Fibroblast of skin of right quadriceps (primary cell): Measurements from ENCODE around the gene C1QTNF9B.
A peak's percentile ranks its signal among the peaks of the same experiment; 100 is the strongest.

Experiments
- DNase-seq: peaks from one replicate; pipeline ENCODE4 v3.0.0-alpha.2; 2013

The C1QTNF9B gene

DNA sequence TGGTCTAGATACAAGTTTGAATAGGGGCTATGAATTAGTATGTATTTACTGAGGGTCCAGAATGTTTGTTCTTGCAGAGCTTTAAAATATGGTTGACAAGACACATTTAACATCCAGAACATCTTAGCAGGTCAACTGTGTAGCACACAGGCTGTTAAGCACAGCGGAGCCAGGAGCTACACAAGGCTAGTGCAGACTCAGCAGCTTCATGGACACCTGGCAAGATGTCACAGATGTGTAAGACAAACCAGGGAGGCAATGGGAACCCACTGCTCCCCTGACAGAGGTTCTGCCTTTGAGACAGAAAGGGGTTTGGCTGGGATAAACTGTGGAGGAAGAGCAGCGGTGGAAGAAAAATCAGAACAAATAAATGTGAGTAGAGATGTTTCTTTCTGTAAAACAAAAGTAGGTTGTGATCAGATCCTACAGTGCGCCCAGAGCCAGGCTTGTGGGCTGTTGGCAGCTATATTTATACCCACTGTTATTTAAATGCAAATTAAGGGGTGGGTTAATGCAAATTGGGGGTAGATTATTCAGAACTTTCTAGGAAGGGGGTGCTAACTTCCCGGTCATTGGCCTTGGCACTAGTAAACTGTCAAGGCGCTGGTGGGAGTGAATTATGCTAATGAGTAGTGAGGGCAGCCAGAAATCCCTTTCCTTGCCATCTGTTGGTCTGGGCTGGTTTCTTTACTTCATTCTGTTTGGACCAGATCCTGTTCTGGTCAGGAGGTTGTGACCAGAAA is 41.1 kb downstream of the C1QTNF9B start:
- no peak for DNase-seq

DNA sequence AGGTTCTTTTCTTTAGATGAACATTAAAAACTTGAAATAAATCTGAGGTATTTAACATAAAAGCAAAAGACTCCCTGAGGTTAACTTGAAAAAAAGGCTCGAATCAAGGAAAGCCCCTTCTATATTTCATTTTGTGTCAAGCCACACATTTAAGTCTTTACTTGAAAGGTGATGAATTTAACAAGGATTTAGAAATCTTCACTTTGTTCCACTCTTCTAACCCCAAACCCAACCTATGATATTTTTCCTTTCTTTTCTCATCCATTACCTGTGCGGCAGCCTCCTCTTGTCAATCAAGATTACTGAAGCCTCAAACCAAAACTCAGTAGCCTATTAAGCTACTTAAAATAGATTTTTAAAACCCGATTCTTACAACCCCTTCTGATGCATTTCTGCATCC is 41.9 kb downstream of the C1QTNF9B start:
- DNase-seq, result no peak

DNA sequence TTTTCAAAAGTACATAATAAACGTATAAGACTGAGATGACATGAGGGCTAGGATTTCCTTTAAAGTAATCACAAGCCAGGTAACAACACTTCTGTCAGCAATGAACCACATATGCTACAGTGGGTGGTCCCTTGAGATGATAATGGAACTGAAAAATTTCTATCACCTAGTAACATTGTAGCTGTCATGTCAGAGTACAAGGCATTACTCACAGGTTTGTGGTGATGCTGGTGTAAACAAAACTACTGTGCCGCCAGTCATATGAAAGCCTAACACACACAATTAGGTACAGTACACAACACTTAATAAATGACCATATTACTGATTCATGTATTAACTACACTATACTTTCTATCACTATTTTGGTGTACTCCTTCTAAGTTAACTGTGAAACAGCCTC is 45.0 kb downstream of the C1QTNF9B start:
- no peak for DNase-seq

DNA sequence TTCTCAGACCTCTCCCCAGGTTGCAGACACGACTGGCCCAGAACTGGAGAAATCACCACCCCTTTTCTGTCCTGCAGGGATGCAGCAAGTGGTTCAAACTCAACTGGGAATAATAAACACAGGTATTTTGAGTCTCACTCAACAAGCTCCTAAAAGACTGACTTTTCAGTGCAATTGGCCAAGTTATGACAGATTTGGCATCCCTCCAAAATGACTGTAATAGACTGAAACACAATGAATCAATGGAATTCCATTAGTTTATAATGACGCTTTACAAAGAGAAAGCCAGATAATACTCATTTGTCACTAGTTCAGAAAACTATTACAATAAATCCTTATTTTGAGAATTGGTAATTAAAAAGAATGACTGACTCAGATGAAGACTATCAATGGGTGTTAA is 46.2 kb downstream of the C1QTNF9B start:
- DNase-seq, result peak; percentile 53

DNA sequence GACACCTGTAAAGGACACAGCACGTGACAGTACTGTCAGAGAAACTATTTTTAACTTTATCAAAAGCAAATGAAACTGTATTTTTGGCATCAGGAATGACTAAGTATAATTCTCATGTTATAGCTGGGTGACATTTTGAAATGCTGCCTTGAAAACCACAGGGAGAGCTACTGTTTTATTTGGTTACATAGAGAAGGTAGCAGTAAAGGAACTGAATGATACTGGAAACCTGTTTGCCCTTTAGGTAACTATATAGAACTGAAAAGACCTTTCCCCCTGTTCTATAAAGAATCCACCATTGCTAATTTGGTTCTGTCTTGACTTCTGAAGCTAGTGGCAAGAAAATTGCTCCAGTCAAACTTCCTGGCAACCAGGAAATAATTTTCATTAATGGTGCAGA is 47.2 kb downstream of the C1QTNF9B start:
- no peak for DNase-seq

DNA sequence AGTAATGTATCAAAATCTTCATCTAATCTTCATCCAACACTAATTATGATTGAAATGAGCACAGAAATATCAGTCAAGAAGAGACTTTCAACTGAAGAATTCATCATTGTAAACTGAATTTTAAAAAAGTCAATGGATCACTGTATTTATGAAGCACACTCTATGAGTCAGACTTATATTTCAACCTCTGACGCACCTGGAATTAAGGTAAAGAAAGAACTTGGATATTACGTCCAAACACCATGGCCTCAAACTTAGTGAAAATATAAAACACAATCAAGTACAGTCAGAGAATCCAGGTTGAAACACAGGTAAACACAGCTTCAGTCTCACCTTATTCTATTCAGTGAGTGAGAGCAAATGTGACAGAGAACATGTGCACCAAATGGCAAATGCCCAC is 47.6 kb downstream of the C1QTNF9B start:
- DNase-seq, result no peak

DNA sequence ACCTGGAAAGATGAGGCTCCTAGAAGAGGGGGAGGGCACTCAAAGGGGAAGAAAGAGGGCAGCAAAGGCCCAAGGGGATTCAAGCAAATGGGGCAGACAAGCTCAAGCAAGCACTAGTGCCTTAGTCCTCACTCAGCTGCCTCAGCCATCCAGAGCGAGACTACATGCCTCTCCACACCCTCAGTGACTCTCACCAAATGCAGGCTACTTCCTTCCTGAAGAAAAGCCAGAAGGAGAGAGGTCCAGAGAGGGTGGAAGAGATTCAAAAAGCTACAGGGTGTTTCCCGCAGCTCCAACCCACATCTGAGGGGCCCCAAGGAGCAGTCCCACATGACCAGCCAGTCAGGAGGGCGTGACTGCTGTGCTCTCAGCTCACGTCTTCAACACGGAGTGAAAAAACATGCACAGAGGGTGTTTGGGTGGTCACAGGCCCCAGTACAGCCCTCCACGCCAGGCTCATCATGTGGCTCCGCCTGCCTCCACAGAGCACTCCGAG is 48.6 kb downstream of the C1QTNF9B start:
- DNase-seq, result no peak

DNA sequence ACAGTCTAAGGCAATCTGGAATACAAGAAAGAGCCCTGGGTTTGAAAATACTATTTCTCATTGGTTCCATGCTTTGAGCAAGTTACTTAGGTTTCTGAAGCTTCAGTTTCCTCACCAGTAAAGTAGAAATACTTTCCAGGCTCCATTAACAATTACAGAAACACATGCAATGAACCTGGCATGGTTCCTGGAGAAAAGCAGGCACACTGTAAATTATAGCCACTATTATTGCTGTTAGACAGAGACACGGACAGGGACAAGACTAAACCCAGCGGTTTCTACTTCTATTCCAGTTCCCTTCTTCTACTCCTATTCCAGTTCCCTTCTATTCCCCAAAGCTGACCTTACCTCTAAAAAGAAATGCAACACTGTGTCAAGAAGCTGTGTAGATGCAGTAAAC is 49.3 kb downstream of the C1QTNF9B start:
- peak; percentile 28 for DNase-seq

DNA sequence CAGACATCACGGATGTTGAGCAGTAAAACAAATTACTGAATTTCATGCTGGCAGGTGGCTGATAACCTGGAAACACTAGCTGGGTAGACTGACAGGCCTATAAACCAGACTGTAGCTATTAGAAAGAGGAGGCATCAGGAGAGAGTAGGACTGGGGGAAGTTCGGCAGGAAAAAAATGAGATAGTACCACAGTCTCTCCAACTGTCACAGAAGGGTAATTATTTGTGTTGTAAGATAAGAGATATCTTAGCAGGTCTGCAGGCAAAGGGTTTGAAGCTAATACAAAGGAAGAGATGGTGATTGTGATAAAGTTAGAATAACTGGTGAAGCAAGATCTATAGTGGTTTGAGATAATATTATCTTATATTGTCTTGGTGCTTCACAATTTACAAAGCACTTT is 49.8 kb downstream of the C1QTNF9B start:
- DNase-seq, result no peak

DNA sequence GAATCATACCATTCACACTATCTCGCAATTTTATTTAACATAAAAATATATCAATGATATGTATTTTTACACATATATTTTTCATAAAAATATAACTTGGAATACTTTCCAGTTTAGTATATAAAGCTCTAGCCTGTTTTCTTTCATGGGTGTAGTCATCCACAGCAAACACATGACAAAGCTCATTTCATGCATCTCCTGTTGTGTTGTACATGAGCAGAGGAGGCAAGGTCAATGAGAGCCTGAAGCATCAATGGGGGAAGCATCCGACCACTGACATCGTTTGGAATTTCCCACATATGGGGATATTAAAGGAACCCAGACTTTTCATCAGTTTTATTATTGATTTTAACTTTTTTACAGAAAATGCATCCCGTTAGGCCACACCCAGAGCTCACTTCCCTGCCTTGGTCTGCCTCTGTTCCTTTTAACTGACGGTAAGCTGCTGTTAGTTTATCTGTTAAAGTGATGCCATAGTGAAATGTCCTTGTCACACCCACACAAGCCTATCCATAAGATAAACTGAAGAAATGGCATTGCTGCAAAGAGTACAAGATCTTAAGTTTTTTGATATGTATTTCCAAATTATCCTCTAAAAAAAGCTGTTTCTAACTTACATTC is 52.1 kb downstream of the C1QTNF9B start:
- DNase-seq, result no peak

DNA sequence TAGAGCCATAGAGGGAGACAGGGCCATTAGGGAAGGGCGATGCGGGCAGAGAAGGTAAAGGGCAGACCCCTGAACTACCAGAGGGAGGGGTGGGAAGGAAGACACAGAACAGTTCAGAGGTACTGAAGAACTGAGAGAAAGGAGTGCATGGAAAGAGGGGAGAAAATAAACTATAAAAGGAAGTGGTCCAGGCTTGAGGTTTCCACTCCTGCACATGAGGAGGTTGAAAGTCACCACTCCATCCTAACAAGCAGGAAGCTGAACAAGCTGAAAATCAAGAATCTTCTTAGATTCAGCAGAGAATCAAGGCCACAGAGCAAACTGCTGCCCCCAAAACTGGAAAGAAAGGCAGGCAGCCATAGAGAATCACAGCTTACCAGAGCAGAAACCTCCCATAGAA is 53.2 kb downstream of the C1QTNF9B start:
- DNase-seq, result no peak

DNA sequence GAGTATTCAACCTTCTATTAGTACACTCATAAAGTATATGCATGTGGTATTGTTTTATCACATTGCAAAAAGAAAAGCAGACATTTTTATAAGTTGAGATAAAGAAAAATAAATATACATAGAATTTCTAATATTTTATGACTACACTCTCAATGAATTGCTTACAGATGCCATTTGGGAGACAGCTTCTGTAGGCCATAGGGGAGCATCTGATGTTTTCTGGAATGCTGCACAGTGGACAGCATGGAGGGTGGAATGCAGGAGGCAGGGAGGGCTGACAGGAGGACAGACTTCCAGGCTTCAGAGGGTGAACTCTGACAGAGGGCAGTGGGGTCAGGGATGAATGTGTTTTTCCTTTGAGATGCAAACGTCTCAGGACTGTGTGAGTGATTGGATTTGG is 53.9 kb downstream of the C1QTNF9B start:
- DNase-seq, result no peak

DNA sequence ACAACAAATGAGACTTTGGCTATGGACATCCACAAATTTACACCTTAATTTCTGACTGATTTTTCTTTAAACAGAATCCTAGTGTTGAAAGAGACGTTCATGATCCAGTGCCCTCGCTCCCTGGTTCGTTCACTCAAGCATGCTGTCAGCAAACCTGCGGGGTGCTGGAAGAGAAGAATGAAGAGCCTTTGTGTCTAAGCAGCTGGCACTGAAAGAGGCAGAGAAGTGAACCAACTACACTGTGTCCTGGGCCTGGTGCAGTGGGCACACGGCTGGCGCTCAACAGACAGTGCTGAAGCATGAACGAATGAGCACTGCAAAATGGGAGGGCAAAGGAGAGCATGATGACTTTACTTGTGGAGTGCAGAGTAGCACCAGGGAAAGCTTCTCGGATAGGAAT is 54.9 kb downstream of the C1QTNF9B start:
- DNase-seq, result no peak
